DMS79 (cell line): Measurements from ENCODE around the gene KCNQ1.

Experiments
- DNase-seq: peaks from one replicate; lab custom pipeline; 2025; lab: John Stamatoyannopoulos, UW

The KCNQ1 gene

DNA sequence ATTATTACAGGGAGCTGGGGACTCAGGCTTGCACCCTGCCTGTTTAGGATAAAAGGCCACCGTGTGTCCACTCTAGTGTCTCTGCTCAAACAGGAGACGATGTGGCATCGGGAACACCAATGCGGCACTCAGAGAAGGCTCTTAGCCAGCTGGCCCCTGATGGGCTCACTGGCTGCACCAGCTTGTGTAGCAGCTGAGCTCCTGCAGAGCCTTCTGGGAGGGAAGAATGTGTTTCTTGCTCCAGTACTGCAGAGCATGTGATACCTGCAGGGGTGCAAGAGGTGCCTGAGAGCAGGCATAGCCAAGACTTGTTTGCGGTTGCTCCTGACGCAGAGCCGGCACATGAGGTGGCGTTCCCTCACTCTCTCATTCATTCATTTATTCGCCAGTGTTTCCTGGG is 299.4 kb downstream of the KCNQ1 start:
- DNase-seq: no peak

DNA sequence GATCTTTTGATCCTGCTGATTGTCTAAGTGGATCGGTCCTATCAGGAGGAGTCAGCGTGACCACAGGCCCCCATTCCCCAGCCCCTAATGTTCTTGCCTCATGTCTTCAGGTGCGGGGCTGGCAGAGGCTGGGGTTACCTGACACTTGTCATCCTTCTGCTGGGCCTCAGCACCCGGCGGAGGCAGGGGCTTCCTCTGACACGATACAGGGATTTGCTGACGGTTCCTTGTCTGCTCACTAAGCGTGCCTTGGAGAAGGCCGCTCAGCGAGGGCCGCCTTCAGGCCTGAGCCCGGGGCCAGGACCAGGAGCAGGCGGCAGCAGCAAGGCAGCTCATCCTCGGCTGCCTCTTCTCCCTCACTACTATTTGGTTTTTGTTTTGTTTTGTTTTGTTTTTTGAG is 300.7 kb downstream of the KCNQ1 start:
- no peak for DNase-seq

DNA sequence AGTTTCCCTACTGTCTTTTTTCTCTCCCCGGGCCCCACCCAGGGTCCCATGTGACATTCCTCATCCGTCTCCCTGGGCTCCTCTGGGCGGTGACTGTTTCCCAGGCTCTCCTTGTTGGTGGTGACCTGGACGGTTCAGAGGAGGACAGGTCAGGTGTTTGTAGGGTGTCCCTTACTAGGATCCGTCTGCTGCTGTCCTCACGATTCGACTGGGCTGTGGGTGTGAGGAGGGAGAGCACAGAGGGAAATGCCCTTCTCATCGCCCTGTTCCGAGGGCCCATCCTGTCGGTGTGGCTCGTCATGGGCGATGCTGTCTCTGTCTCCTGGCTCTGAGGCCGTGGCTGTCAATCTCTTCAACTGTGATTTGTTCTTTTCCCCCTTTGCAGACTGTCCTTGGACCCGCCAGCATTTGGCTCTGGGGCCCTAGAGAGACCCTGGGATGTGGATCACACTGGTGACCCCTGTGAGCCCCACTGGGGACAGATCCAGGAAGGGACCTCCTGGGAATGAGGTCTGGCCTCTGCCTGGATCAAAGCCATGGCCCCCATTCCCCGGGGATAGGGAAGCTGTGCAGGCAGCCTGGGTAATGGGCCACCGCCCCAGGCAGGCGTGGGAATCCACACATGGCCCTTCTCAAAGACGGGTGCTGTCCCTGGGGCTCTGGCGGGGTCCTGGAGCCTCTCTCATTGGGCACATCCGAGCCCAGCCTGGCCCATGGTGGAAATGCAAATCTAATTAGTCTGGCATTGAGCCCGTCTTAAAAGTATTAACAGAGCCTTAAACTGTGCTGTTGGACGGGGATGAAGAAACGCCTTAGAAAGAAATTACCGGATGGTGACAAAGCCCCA is 301.8 kb downstream of the KCNQ1 start:
- no peak for DNase-seq

DNA sequence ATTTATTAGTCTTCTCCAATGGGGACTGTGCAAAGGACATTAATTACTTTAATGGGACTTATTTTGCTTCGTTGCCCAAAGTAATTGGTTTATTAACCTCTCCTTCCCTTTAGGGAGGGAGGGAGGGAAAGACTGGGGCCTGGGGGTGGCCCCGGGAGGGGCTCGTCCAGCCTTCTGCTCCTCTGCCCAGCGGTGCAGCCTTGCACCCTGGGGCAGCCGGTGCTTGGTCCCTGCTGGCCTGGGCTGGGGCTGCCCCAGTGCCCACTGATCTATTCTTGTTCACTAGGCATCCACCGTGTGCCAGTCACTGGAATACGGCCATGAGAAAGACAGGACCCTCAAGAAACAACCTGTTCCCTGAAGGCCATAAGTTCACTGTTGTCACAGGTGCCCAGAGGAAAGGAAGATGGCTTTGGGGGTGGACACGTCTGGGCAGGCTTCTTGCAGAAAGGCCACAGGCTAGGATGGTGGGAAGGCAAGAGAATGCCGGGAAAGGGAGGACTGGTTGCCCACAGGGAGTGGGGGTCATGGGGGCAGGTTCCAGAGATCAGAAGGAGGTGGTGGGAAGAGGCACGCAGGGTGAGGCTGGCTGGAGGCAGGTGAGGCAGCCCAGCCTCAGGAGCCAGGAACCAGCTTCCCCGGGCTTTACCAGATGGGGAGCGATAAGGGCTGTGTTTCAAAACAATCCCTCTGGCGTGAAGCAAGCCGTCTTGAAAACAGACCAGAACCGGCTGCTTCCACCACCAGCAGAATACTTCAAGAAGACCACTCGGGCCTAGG is 302.6 kb downstream of the KCNQ1 start:
- DNase-seq: no peak

DNA sequence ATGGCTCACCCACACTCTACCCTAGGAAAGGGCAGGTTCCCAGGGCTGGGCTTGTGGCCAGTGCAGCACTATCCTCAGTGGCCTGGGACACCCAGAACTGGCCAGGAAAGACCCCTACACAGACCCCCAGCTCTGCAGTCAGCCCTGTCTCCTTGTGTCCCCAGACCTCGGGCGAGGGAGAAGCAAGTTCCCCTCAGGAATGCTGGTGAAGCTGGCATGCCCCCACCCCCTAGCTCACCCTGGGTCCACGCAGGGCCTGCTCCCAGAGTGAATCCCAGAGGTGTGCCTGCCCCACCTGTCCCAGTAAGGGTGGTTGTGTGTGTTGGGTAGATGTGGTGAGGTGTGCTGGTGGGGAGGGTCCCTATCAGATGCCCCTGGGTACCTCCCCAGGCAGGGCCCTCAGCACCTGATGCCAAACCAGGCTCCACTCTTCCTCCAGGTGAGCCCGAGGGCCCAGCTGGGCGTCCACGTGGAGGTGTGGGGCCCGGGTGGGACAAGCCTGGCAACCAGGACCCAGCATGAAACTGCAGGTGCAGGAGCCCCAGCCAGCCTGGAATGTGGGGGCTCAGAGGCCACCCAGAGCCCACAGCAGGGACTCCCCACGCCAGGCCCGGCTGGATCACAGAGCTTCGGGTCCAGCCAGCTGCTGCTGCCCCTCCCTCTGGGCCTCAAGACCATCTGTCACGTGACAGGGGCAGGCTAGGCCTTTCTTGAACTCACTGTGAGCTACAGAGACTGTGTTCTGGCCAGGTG is 303.4 kb downstream of the KCNQ1 start:
- no peak for DNase-seq

DNA sequence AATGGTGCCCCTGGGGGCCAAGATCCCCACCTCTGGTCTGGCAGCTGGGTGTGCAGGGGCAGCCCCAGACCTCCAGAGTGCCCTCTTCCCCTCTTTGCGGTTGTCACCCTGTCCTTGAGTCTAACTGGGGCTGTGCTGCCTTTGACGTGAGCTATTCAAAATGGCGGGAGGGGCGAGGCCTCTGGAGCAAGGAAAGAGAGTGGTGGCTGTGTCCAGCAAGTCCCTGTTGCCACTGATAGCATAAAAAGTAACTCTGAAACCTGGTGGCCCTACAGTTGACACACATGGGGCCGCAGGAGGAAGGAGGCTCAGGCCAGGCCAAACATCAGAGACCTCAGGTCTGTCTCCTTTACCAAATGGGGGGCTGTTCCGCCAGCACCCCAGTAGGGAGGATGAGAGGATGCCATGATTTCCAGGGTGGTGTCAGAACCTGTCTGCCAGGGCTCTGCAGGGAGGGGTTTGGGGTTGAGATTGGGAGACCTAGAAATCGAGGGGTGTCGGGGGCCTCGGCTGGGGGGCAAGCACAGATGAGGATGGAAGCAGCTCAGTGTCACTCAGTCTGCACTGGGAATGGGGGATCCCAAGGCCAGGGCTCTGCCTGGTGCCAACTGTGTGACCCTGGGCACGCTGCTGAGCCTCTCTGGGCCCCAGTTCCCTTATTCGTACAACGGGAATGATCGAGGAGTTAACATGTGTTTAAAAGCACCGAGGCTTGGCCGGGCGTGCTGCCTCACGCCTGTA is 304.2 kb downstream of the KCNQ1 start:
- no peak for DNase-seq

DNA sequence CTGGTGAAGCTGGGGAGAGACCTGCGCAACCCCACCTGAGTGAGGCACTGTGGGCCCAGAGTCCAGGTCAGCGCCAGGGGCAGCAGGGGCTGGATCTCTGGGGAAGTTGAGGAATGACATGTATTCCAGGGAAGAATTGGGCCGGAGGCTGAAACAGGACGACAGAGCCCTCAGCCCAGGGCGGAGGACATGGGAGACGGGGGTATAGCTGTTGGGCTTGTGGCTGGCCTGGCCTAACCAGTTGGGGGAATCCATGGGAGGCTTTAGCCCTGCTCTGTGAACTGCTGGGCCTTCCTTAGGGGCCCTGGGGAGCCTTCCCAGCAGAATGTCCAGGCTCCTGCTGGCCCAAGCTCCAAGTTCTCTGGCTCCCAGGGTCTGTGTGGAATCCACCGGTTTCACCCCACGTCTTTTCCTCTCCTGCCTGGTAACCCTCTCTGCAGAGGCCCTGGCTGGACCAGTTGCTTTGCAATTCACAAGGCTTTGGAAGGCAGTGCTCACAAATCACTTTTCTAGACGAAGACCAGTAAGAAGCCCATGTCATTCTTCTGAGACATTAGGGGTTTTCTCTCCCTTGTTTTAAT is 305.4 kb downstream of the KCNQ1 start:
- DNase-seq: no peak

DNA sequence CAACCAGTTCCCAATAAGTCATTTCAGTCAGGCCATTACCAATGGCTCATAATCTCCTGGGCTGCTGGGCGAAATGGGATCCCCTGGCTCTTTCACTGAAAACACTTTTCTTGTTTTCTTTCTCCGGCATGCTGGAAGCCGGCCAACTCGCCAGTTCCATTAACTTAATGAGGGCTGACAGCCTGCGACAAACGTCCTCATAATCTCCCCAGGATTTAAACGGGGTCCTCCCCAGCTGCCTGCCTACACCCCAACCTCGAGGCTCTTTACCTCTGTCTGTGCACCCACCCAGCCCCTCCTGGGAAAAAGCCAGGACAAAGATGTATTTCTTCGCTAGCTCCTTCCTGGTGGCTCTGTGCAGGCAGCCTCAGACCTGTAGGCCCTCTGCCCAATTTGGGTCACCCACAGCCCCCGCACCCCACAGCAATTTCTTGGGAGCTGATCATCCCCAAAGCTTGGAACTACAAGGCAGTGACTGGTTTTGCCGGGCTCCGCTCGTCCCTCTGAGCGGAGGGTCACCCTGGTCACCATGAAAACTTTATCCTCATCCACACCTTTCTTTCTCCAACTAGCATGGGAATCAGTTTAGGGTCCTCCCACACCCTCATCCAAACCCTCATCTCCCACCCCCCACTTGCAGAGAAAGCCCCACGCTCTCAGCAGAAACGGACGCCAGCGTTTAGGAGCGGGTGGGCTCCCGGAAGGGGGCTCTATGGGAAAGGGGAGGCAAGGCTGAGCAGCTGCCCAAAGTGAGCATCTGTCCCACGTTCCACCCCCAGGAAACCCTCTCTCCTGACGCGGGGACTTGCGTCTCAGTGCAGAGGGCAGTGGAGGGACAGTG is 306.1 kb downstream of the KCNQ1 start:
- DNase-seq: no peak

DNA sequence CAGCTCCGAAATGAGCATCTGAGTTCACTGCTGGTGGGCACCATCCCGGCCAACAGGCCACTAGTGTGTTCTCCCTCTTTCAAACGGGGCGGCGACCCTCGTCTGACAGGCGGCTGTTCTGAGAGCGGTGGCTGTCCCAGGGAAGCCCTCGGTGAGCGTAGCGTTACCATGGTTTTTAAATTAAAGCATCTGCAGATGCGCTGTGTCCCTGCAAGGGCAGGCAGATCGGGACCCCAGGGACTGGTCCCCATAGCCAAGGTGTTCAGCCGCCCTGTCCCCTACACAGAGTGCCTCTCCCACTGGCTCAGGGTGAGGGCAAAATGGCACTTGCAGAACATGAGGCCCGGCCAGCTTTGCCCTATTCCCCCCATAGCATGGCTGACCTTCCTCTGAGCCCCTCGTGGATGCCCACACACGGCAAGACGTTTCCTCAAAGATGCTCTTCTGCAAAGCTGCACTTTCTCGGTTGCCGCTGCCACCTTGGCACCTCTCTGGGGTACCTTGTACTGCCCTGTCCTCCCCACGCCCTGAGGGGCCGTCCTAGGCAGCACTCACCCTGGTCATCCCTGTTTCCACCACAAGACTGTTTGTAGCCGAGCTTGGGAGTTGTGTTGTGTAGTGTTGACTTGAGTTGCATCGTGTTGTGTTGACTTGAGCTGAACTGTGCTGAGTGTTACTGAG is 306.9 kb downstream of the KCNQ1 start:
- DNase-seq: no peak

DNA sequence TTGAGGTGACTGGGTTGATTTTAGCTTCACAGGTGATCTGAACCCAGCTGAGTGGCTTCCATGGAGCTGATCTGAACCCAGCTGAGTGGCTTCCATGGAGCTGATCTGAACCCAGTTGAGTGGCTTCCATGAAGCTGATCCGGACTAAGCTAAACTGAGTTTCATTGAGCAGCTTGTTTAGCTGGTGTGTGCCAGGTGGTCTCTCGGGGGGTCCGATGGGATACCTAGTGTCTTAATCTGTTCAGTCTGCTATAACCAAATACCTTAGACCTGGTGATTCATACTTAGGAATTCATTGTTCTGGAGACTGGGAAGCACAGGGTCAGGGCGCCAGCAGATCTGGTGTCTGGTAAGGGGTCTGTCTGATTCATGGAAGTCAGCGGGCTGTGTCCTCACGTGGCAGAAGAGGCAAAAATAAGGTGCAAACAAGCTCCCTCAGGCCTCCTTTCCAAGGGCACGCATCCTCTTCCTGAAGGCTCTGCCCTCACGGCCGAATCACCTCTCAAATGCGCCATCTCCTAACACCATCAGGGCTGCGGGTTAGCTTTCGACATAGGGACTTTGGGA is 307.5 kb downstream of the KCNQ1 start:
- no peak for DNase-seq

DNA sequence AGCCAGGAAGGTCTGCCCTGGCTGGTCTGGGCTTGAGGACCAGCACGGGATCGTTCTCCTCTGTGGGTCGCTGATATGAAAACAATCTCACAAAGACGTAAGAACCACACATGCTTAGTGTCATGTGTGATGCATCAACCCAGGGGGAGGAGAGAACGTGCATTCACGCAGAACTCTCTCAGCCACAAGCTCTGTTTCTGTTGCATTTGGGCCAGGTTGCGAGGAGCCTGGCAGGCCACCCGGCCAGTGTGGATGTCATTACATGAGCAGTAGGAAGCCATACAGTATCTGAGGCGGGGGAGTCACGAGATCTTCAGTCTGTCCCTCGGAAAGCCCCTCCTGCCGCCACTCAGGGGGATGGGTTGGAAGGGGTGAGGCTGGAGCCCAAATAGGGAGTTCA is 308.1 kb downstream of the KCNQ1 start:
- no peak for DNase-seq

DNA sequence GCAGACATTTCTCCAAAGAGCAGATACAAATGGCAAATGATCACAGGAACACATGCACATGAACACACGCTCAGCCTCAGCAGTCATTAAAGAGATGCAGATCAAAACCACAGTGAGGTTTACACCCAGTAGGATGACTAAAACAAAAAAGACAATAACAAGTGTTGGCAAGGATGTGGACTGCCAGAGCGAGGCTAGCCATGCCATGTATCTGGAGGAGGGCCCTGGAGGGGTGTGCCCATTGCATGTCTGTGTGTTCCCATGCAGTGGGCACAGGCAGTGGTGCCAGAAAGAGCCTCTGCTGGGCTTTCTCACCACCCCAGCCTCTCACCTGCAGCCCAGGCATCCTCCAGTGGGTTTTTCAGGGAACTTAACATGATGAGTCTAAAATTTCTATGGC is 309.2 kb downstream of the KCNQ1 start:
- DNase-seq: no peak

DNA sequence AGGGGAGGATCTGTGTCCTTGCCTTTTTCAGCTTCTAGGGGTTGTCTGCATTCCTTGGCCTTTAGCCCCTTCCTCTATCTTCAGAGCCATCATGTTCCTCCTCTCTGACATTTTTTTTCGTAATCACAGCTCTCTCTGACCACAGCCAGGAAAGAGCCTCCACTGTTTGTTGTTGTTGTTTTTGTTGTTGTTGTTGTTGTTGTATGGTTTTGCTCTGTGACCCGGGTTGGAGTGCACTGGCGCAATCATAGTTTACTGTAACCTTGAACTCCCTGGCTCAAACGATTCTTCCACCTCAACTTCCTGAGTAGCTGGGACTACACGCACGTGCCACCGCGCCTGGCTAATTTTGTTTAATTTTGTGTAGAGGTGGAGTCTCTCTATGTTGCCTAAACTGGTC is 310.3 kb downstream of the KCNQ1 start:
- DNase-seq: no peak

DNA sequence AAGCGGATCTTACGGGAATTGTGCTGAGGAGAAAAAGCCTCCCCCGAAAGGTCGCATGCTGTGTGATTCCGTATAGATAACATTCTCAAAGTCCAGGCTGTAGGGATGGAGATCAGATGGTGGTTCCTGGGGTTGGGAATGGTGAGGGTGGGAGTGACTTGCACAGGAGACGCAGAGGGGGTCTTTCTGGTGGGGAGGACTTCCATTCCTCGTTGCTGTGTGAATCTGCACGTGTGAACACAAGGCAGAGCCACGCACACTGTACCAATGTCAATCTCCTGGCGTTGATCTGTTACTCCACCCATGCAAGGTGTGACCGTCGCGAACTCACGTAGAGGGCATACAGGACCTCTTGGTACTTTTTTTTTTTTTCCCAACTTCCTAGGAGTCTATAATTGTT is 313.9 kb downstream of the KCNQ1 start:
- no peak for DNase-seq

DNA sequence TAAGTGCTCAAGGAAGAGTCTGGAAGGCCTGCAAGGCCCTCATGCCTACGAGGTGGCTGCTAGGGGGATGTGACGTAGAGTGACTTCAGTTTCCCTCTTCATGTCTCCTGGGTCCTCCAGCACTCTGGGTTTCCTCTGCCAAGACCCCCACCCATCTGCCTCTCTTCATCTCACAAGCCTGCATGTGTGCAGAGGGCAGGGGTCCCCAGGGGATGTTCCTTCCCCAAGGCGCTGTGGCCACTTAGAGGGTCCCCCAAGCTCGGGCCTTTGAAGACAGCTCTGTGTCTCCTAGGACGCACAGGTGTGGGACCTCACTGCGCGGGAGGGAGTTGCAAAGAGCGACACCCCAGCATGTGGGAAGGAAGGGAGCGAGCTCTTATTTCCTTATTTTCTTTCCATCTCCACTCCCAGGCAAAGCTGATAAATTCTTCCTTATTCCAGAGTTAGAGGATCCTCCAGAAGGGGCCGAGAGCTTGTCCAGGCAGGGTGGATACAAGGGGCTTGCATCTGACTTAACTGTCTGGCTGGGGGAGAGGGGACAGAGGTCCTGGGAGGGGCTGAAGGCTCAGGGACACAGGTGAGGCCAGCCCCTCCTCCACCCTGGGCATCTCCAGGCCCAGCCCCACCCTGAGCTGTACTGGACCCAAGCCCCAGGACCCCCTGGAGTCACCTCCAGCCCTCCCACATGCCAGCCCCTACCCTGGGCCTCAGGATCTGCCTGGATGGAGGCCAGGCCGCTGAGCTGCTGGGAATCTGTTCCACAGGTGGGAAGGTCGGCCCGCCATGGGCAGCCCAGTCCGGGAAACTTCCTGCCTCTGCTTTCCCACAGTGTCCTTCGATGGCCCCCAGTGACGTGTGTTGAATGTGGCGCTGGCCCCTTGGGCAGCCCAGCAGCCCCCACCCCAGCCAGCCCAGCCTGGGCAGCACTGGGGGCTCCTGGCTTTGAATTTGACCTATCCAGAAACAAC is 314.7 kb downstream of the KCNQ1 start:
- no peak for DNase-seq

DNA sequence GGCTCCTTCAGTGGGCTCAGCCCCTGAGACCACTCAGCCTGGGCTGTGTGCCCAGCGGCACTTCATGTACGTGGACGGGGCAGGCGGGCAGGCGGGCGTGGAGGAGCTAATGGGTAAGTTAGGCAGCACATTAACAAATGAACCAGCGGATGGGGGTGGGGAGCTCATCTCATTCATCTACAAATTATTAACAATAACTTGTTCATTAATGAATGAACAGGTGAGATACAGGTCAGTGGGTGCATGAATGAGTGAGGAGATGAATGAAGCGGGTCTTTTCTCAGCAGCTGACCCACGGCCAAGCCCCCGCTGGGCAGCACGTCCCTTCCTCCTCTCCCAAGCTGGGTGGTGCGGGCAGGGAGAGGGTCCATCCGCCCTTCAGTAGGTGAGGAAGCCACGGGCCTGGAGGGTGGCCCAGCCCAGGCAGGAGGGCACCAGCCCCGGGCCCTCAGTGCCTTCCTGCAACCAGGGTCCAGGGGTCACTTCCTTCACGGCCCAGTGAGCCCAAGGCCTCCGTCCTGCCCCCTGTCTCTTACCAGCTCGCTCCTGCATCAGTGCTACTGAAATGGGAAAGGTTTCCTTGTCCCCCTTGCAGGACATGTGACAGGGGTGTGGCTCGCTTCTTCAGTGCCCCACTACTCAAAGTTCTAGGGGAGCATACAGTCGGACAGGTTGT is 315.5 kb downstream of the KCNQ1 start:
- no peak for DNase-seq

DNA sequence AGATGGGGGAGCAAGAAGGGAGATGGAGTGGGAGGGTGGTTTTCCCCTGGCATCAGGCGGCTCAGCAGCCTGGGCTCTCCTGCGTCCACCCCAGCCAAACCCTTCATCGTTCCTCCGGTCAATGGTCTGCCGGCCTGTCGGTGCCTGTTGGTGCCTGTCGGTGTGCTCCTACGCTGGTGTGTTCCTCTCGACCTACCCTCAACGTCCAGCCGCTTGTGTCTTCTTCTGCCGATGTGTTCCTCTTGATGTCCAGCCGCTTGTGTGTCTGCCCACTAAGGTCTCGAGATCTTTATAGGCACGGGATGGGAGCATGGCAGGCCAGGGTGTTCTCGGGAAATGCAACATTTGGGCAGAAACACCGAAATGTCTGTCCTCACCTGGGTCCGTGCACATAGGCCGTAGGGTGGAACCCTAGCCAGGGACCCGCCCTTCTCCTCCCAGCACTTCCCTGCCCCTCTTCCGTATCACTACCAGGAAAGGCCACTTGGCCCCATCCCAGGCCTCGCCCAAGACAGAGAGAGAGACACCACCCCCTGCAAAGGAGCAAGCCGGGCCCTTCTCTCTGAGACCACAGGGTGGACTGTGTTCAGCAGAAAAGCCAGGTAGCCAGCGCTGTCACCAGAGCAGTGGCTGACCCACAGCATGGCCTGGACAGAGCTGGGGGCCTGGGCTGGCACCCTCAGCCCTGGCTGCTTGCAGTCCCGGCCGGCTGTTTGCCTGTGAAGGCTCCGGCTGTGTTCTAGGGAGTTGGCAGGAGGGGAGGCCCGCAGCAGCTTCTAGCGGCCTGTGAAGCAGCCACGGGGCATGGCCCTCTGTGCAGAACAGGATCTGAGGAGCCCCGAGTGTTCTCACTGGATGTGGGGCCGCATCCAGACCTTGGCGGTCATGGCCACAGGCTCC is 316.6 kb downstream of the KCNQ1 start:
- DNase-seq: no peak
